ENCODE data around the gene DMD.
"Not testable (repeated sequence)": the region's sequence is repeated elsewhere in the genome, so short reads cannot be mapped to it uniquely, and the experiment has no call there.

The DMD gene

GRCh38 chrX:31604629-31605221, 1606.6 kb downstream of the DMD start:
- DNase-seq (ENCODE audit: low read depth, low spot score) = no peak

DNA sequence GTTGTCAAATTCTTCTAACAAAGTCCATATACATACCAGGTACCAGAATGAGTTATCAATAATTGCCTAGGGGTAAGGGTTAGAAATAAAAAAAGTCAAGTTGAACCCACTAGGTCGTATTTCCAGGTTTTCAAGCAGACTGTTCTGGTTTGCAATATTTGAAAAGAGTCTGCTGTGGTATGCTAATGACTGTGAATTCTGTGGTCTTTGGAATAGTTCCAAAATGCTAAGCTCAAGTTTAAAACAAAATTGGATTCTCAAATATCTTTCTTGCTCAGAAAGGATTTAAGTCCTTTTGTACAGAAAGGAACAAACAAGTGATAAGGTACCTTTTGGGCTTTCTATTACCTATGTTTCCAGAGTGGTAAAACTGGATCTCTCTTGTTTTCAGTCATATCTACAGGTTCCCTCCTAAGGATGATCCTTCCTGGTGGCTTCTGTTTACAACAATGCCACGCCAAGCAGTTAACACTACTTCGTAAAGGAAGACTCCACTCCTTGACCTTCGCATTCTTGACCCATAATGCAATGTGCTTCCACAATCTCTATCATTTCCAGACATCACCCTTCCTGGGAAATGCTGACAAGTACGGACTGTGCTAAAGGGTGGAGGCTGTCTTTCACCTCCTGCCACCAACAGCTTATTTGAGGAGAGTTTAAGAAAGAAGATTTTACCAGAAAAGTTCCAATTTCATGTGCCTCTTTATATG, 1607.8 kb downstream of the DMD start:
- no peak for DNase-seq (ENCODE audit: low read depth, low spot score)

DNA sequence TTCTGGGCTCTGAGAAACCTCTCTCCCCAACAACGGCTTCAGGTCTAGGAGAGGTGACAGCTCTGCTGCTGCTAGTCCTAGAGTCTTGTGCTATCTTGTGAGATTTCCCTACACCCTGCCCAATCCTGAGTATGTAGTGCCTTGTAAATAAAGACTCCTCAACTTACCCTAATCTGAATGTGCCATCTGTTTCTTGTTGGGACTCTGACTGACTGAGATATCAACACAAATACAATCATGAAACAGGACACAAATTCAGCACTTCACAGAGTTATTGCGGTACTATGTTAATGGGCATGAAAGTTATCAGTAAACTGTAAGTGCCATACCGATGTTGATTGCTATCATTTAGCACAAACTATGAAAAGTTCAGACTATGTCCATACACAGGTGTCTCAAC, 1610.5 kb downstream of the DMD start:
- no peak for DNase-seq (ENCODE audit: low read depth, low spot score)

DNA sequence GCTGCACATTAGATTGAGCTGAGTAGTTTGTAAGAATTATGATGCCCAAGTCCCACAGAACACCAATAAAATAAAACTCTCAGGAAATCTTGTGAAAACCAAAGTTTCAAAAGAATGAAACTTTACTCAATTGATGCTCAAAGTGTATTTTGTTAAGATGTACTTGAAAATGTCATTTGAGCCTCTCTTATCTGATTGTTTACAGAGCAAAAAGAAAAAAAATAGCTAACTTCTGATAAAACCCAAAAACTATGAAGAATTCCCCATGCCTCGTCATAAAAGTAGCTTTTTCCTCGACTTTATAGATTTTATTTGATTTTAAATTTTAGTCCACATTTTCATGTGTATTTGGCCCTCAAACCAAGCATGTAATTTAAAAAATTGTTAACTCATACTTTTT, 1618.0 kb downstream of the DMD start:
- no peak for DNase-seq (ENCODE audit: low read depth, low spot score)

- no peak for DNase-seq (ENCODE audit: low read depth, low spot score)
Measured at GRCh38 chrX:31591355-31591754, 1620.0 kb downstream of the DMD start.

- no peak for DNase-seq (ENCODE audit: low read depth, low spot score)
Measured at GRCh38 chrX:31590581-31591114, 1620.7 kb downstream of the DMD start.

DNA sequence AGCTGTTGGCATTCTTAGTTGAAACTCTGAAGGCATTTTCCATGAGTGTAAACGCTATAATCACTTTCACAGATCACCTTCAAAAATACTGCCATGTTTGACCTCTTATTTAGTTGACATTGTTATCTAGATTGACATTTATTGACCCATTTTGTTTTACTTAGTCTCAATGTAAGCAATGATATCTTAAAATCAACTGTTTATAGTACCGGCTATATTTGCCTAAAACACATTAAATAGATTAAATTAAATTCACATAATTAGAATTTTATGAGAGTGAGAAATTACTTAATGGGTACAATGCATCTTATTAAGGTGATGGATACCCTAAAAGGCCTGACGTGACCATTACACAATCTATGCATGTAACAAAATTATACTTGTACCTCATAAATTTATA, 1621.8 kb downstream of the DMD start:
- no peak for DNase-seq (ENCODE audit: low read depth, low spot score)

GRCh38 chrX:31588355-31588754, 1623.0 kb downstream of the DMD start:
- DNase-seq (ENCODE audit: low read depth, low spot score) = no peak

DNA sequence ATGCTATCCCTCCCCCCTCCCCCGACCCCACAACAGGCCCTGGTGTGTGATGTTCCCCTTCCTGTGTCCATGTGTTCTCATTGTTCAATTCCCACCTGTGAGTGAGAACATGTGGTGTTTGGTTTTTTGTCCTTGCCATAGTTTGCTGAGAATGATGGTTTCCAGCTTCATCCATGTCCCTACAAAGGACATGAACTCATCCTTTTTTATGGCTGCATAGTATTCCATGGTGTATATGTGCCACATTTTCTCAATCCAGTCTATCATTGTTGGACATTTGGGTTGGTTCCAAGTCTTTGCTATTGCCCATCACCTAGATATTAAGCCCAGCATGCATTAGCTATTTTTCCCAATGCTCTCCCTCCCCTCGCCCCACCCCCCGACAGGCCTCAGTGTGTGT, 1627.5 kb downstream of the DMD start:
- DNase-seq (ENCODE audit: low read depth, low spot score) = not testable (repeated sequence)

- DNase-seq (ENCODE audit: low read depth, low spot score) = no peak
Measured at GRCh38 chrX:31580726-31581125, 1630.6 kb downstream of the DMD start.

- no peak for DNase-seq (ENCODE audit: low read depth, low spot score)
Measured at GRCh38 chrX:31580227-31580626, 1631.1 kb downstream of the DMD start.

DNA sequence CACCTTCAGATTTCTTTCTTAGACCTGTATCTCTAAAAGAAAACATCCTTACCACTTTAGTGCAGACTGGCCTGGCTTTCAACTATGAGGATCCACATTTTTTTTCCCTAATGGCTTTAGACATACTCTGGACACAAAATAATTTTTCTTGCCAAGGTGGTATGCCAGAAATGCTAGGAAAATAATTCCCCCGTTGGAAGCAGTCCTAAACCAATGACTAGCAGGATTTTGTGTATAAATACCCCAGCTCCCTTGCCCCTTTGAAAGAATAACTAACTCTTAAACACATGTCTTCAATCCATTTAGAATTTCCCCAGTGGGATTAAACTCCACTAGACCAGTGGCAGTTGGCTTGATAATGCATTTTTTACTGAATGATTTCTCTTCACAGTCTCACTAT, 1639.0 kb downstream of the DMD start:
- DNase-seq (ENCODE audit: low read depth, low spot score) = no peak

- no peak for DNase-seq (ENCODE audit: low read depth, low spot score)
Measured at GRCh38 chrX:31570658-31571057, 1640.7 kb downstream of the DMD start.

DNA sequence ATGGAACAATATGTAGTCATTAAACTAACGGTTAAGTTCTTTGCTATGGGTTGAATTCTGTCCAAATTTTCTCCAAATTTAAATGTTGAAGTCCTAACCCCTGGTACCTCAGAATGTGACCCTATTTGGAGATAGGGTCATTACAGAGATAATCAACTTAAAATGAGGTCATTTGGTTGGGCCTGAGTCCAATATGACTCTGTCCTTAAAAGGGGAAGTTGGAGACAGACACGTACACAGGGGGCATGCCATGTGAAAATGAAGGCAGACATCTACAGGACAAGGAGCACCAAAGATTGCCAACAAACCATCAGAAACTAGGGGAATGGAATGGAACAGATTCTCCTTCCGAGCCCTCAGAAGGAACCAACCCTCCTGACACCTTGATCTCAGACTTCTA, 1647.6 kb downstream of the DMD start:
- no peak for DNase-seq (ENCODE audit: low read depth, low spot score)

GRCh38 chrX:31555506-31555905, 1655.8 kb downstream of the DMD start:
- DNase-seq (ENCODE audit: low read depth, low spot score) = no peak

DNA sequence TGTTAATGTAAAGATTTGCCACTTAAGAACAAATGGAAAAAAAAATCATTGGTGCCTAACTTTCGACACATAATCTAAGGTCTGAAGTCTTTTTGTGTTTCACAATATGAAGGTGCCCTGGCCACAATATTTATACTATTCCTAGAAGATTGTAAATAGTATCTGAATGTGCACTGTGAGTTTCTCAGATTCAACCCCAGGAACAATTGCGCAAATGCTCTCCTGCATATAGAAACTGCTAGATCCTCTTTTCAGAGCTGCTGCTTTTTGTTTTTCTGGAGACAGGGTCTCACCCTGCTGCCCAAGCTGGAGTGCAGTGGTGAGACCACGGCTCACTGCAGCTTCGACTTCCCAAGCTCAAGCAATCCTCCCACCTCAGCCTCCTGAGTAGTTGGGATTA, 1659.4 kb downstream of the DMD start:
- no peak for DNase-seq (ENCODE audit: low read depth, low spot score)

DNA sequence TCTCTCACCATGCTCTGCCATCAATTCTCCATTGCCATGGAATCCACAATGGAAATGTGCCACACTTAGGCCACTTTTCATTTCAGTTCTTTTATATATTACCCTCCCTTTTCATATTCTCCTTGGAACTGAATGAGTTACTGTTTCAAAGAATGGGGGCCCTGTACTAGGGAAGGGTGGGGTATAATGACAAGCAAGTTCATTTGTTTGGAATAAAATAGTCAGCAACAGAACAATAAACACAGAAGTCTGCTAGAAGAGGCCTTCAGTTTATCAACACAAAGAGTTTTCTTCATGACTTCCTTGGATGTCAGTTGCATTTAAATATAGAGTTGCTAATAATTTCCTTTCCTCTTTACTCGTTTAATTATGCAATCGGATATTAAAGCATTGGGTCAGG, 1661.2 kb downstream of the DMD start:
- DNase-seq (ENCODE audit: low read depth, low spot score) = no peak

- DNase-seq (ENCODE audit: low read depth, low spot score) = no peak
Measured at GRCh38 chrX:31547816-31548215, 1663.5 kb downstream of the DMD start.

DNA sequence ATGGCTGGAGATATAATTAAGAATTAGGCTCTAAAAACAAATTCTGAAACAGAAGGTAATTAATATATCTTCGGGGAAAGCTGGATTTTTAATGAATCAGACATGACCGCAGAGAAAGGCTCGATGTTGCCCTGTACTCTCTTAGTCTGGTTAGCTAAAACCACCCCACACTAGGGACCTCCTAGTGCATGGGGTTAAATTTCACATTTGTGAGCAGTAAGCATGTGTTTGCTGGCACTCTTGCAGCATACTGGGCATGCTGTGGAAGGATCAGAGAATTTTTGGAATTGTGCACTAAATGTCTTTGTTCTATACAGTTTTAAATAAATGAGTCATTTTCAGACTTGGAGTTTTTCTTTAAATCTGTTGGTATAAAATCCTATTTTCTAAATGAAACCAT, 1663.9 kb downstream of the DMD start:
- no peak for DNase-seq (ENCODE audit: low read depth, low spot score)

DNA sequence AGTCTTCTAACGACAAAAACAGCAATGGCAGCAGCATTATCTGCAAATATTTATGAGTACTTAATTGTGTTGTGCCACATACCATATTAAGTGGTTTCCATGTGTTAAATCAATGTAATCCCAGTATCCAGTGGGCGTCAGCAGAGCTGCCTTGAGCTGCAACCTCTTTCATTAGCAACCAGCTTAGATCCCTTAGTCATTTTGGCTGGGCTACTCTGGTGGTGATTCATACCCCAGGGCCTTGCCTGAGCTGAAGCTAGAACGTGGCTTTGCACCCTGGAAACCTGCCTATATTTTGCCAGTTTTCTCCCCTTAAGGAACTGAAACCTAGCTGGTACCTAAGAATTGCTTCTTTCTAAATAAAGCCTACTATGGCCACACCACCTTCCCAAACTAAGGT, 1665.2 kb downstream of the DMD start:
- DNase-seq (ENCODE audit: low read depth, low spot score) = no peak

- DNase-seq (ENCODE audit: low read depth, low spot score) = no peak
Measured at GRCh38 chrX:31545726-31546125, 1665.6 kb downstream of the DMD start.

GRCh38 chrX:31545191-31545590, 1666.2 kb downstream of the DMD start:
- DNase-seq (ENCODE audit: low read depth, low spot score) = no peak

- DNase-seq (ENCODE audit: low read depth, low spot score) = no peak
Measured at GRCh38 chrX:31543634-31544033, 1667.7 kb downstream of the DMD start.

GRCh38 chrX:31542566-31542965, 1668.8 kb downstream of the DMD start:
- DNase-seq (ENCODE audit: low read depth, low spot score) = no peak
